Caco-2 (cell line): ENCODE results near the gene FRMD4A. TPM values are rescaled to one million over a fixed set of nuclear protein-coding genes. Genes with fewer than 3 reads are reported as not detected.

Experiments
- BruUV-seq: library from RNA; stranded (reverse); fragments of 400-500 nt; replicated peaks from 2 replicates; lab custom pipeline; 2021; lab: Mats Ljungman, UMichigan
- CTCF ChIA-PET: fragments of 300-600 bp; sonication (Branson Sonifier 250); formaldehyde crosslinking; loops from one replicate; lab custom pipeline; 2022; ENCODE audit warnings: antibody characterized with exemption; lab: Charles Lee
- POLR2A ChIA-PET: fragments of 300-600 bp; sonication (Branson Sonifier 250); formaldehyde crosslinking; loops from one replicate; lab custom pipeline; 2022; ENCODE audit warnings: antibody characterized with exemption; lab: Charles Lee
- DNase-seq, 2 experiments: peaks; one replicate each; pipeline versions ENCODE4 v3.0.0 to v3.0.0-alpha.2; 2020 to 2022
- H3K27me3 ChIP-seq: replicated peaks from 2 replicates; pipeline ENCODE4 v1.6.0; 2011; ENCODE audit warnings: low read length; ENCODE audit not compliant: control insufficient read depth, insufficient read depth
- H3K36me3 ChIP-seq: 2 replicates; pipeline ENCODE4 v1.5.1; 2011; ENCODE audit warnings: low read length; ENCODE audit not compliant: control insufficient read depth, insufficient read depth
- H3K4me1 ChIP-seq: fragments of 250-450 bp; sonication (Bioruptor Pico); 2 replicates; pipeline ENCODE4 v1.5.1; 2020; ENCODE audit warnings: mild to moderate bottlenecking
- H3K4me3 ChIP-seq: 2 replicates; pipeline ENCODE4 v1.5.1; 2011; ENCODE audit warnings: low read depth, mild to moderate bottlenecking, control low read depth, low read length
- H3K9me3 ChIP-seq: fragments of 250-450 bp; sonication (Bioruptor Pico); 2 replicates; pipeline ENCODE4 v1.5.1; 2020; ENCODE audit warnings: mild to moderate bottlenecking, moderate library complexity
- H3K27ac Mint-ChIP-seq: one replicate; pipeline ENCODE4 v1.8.0; 2022; ENCODE audit warnings: mixed read lengths; ENCODE audit not compliant: unreplicated experiment
- H3K27me3 Mint-ChIP-seq: one replicate; pipeline ENCODE4 v1.8.0; 2022; ENCODE audit warnings: mixed read lengths; ENCODE audit not compliant: insufficient read depth, unreplicated experiment
- H3K36me3 Mint-ChIP-seq: one replicate; pipeline ENCODE4 v1.8.0; 2022; ENCODE audit warnings: mild to moderate bottlenecking, mixed read lengths; ENCODE audit not compliant: insufficient read depth, unreplicated experiment
- H3K4me1 Mint-ChIP-seq: one replicate; pipeline ENCODE4 v1.8.0; 2022; ENCODE audit warnings: low read depth, mixed read lengths; ENCODE audit not compliant: unreplicated experiment
- H3K4me3 Mint-ChIP-seq: one replicate; pipeline ENCODE4 v1.8.0; 2022; ENCODE audit warnings: mild to moderate bottlenecking, moderate library complexity, mixed read lengths; ENCODE audit not compliant: unreplicated experiment
- H3K9me3 Mint-ChIP-seq: one replicate; pipeline ENCODE4 v1.8.0; 2022; ENCODE audit warnings: mixed read lengths; ENCODE audit not compliant: unreplicated experiment
- CTCF ChIP-seq, 2 experiments: fragments of 200-600 bp in 1 of 2; IDR thresholded peaks; 1 replicate in 1 of 2; 2 replicates in 1 of 2; pipeline versions ENCODE4 v1.5.1 to v1.8.0; 2011 to 2022; ENCODE audit warnings: antibody characterized with exemption in 1 of 2, control low read depth in 1 of 2, inconsistent platforms in 1 of 2, low read depth in 1 of 2, low read length in 1 of 2, mild to moderate bottlenecking in 1 of 2, moderate library complexity in 1 of 2; ENCODE audit not compliant: insufficient read depth in 1 of 2, severe bottlenecking in 1 of 2, unreplicated experiment in 1 of 2
- intact Hi-C: fragments of 100-400 bp; cut with micrococcal nuclease; formaldehyde crosslinking; loops from one replicate; pipeline ENCODE4 v1.10.0; 2022; ENCODE audit not compliant: unreplicated experiment
- total RNA-seq: library from RNA; stranded (reverse); gene quantifications from 2 replicates; pipeline ENCODE4 v1.2.3, GENCODE V29; 2022

Gene FRMD4A
- total RNA-seq, 1 experiment from 2014 or later: 52.1 TPM

DNA sequence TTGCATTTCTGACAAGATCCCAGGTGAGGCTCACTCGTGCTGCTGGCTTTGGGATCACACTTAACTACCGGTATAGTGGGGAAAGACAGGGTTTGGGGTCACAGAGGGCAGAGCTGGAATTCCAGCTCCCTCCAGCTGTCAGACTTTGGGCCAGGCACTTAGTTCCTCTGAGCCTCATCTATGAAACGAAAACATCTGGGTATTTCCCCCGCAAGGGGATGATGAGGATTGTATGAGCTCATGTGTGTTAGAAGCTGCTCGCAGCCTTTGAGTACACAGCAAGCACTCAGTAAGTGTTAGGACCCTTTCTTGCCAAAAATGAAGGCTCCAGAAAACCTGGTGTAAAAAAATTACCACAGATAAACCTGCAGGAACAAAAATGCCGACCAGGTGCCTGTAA lies 677.9 kb downstream of the FRMD4A start:
- BruUV-seq: no TSS peak
- Histone ChIP-seq H3K4me1 (no peaks in the 10 kb centered on the region), H3K4me3 (no peak overlapping the region), H3K27me3 (no peaks in the 10 kb centered on the region), H3K9me3 (no peaks in the 10 kb centered on the region), H3K36me3 (peaks cover 8% of the 10 kb centered on the region)
- ChIA-PET POLR2A (no interaction called here), CTCF (interaction anchor here (0.6 kb wide), 1 partner anchor 71 kb away, joined by 3 read pairs; no protein-coding TSS in a partner anchor)
- Mint-ChIP-seq H3K9me3 (no peaks in the 10 kb centered on the region), H3K27me3 (no peaks in the 10 kb centered on the region), H3K36me3 (peaks cover 75% of the 10 kb centered on the region), H3K27ac (no peak overlapping the region), H3K4me3 (no peak overlapping the region), H3K4me1 (no peaks in the 10 kb centered on the region)
- intact Hi-C loops: loop anchor here (2.0 kb wide), 1 partner anchor 22 kb away; no protein-coding TSS in a partner anchor
- TF ChIP-seq CTCF (IDR thresholded peaks at IDR 0.05; ENCODE audit: insufficient read depth in 1 of 2, low read depth in 1 of 2, low read length in 1 of 2, severe bottlenecking in 1 of 2, unreplicated experiment in 1 of 2): no peak
- DNase-seq: no peak

- H3K36me3 ChIP-seq: peaks cover 7% of the 10 kb centered on the region
- H3K27ac Mint-ChIP-seq: no peak overlapping the region
Measured at GRCh38 chr10:13651969-13652720, 678.6 kb downstream of the FRMD4A start.

DNA sequence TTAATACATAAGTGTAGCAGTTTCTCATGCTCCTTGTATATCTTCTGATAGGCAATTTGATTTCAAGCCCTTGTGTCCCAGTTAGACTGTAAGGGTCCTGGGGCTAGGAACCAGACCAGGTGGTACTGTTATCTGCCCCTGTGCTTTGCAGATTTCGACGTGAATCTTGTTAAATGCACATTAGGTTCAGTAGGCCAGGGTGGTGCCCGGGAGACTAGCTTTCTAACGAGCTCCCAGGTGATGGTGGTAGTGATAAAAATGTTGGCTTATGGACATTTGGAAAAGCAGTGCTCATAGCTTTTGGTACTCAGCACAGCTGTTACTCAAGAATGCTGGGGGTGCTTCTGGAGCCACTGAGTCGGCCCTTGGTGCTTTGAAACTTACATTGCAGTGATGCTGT lies 679.8 kb downstream of the FRMD4A start:
- no peak for TF ChIP-seq CTCF (IDR thresholded peaks at IDR 0.05; ENCODE audit: insufficient read depth in 1 of 2, low read depth in 1 of 2, low read length in 1 of 2, severe bottlenecking in 1 of 2, unreplicated experiment in 1 of 2)
- Histone ChIP-seq H3K9me3 (no peaks in the 10 kb centered on the region), H3K4me1 (no peaks in the 10 kb centered on the region), H3K4me3 (no peak overlapping the region), H3K27me3 (no peaks in the 10 kb centered on the region), H3K36me3 (peaks cover 6% of the 10 kb centered on the region)
- intact Hi-C loops: loop anchor here (1.0 kb wide), 1 partner anchor 38 kb away; no protein-coding TSS in a partner anchor
- no peaks in the 10 kb centered on the region for H3K4me1 Mint-ChIP-seq
- H3K4me3 Mint-ChIP-seq: no peak overlapping the region
- DNase-seq: no peak
- BruUV-seq: no TSS peak
- no peak overlapping the region for H3K27ac Mint-ChIP-seq
- POLR2A ChIA-PET: no interaction called here
- no peaks in the 10 kb centered on the region for H3K27me3 Mint-ChIP-seq
- H3K9me3 Mint-ChIP-seq: no peaks in the 10 kb centered on the region
- CTCF ChIA-PET: interaction anchor here (0.7 kb wide), 1 partner anchor 39 kb away, joined by 3 read pairs; no protein-coding TSS in a partner anchor
- peaks cover 78% of the 10 kb centered on the region for H3K36me3 Mint-ChIP-seq

More at GRCh38 chr10:13651969-13652720, 678.6 kb downstream of the FRMD4A start:
- Mint-ChIP-seq H3K27me3 (no peaks in the 10 kb centered on the region), H3K4me3 (no peak overlapping the region), H3K36me3 (peaks cover 73% of the 10 kb centered on the region), H3K9me3 (no peaks in the 10 kb centered on the region), H3K4me1 (no peaks in the 10 kb centered on the region)
- ChIA-PET POLR2A (no interaction called here), CTCF (no interaction called here)
- BruUV-seq: no TSS peak
- Histone ChIP-seq H3K9me3 (no peaks in the 10 kb centered on the region), H3K4me1 (no peaks in the 10 kb centered on the region), H3K4me3 (no peak overlapping the region), H3K27me3 (no peaks in the 10 kb centered on the region)
- TF ChIP-seq CTCF (IDR thresholded peaks at IDR 0.05; ENCODE audit: insufficient read depth in 1 of 2, low read depth in 1 of 2, low read length in 1 of 2, severe bottlenecking in 1 of 2, unreplicated experiment in 1 of 2): no peak
- no peak for DNase-seq
- intact Hi-C loops: loop anchor here (2.0 kb wide), 1 partner anchor 21 kb away; no protein-coding TSS in a partner anchor
